Fibroblast of peridontal ligament (primary cell): ENCODE data around the gene IZUMO4.
A peak's percentile ranks its signal among the peaks of the same experiment; 100 is the strongest.

ENCODE experiments used
- DNase-seq: peaks from one replicate; pipeline ENCODE4 v3.0.0-alpha.2; 2010; ENCODE audit errors: extremely low read depth

IZUMO4 gene

DNA sequence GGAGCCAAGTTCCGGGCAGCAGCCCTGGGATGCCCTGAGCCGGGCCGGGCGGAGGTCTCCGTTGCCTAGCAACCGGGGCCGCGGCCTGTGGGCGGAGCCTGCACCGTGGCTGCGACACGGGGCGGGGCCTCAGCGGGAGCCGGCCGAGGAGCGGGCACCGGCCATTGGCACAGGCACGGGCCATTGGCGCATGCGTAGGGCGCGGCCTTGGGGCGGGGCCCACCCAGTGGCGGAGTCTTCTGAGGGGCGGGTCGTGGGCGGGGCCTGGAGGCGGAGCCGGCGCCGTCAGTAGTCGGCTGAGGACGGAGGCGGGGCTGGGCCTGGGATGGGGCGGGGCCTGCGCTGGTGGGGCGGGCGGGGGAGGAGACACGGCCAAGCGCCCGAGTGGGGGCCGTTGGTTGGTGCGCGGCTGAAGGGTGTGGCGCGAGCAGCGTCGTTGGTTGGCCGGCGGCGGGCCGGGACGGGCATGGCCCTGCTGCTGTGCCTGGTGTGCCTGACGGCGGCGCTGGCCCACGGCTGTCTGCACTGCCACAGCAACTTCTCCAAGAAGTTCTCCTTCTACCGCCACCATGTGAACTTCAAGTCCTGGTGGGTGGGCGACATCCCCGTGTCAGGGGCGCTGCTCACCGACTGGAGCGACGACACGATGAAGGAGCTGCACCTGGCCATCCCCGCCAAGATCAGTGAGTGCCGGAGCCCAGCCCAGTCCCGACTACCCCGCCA is at the start of gene IZUMO4:
Gene IZUMO4 (plus strand): TSS at position 436 of the 723 bp plus-strand sequence. CDS start 31 bp downstream, at position 467.
- peak; percentile 95 for DNase-seq

DNA sequence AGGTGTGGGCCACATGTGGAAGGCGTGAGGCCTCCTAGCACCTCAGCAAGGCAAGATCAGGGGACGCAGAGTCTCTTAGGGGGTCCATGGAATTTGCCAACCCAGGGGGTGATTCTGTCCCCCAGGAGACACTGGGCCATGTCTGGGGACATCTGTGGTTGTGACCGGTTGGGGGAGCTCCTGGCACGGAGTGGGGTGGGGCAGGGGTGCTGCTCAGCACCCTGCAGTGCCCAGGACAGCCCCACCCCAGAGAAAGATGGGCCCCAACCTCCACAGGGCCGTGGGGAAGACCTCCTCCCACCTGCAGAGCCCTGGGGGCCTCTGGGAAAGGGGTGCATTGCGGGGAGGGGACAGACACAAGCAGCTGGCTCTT is 49.7 kb upstream of the IZUMO4 start:
- DNase-seq: no peak

DNA sequence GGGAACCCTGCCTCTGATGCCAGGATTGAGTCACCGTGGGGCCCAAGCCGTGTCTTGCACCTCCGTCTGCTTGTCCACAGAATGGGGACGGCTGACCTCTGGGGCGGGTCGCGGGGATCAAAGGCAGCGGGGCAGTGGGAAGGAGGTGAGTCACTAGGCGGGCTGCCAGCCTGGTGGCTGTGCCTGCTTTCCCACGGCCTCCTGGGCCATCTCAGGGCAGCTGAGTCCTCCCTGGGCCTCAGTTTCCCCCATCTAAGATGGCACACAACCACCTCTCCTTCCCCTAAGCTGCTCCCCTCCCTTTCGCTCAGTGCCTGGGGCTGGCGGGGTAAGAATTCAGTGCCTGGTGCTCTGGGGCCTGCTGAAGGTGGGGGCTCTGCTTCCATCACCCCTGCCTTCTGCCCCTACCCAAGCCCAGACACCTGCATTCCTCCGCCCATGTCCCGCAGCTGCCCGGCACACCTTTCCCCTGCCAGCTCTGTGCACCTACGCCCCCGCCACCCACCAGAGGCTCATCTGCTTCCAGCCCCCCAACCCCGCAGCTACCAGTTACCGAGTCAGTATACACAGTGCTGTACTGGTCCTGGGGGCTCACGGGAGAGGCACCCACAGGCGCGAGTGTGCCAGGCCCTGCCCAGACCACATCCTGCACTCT is 49.1 kb upstream of the IZUMO4 start:
- DNase-seq: no peak

- no peak for DNase-seq
Measured at GRCh38 chr19:2048104-2048958, 48.4 kb upstream of the IZUMO4 start.

DNA sequence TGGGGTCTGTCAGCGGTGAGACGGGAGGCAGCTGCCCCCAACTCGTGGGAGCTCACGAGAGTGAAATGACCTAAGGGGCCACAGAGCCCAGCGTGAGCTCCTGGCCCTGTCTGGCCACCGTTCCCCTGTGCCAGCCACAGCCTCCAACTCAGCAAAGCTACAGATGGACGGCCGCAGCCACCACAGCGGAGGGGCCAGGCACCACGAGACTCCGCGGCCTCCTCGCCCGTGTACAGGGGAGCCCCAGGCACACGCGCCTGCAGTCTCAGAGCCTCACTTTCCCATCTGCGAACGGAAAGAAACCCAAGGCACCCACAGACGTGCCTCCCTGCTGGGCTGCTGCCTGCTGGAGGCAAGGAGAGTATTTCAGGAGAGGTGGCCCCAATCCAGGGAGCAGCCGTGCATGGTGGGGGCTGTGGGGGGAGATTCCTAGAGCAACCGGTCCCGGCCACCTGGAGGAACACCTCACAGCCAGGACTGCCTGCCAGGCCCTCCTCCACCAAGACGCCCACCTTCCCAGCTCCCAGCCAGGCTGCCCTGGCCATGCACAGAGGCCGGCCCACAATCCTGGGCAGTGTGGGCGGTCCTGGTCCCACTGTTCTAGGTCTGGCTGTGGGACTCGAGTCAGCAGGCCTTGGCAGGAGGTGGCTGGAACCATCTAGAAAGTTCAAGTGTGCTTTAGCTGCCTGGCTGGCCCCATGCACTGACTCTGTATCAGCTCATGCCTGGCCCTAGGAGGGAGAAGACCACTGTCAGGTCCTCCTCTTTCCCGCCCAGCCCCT is 47.6 kb upstream of the IZUMO4 start:
- DNase-seq: no peak

- peak; percentile 62 for DNase-seq
Measured at GRCh38 chr19:2049741-2050348, 46.9 kb upstream of the IZUMO4 start.

DNA sequence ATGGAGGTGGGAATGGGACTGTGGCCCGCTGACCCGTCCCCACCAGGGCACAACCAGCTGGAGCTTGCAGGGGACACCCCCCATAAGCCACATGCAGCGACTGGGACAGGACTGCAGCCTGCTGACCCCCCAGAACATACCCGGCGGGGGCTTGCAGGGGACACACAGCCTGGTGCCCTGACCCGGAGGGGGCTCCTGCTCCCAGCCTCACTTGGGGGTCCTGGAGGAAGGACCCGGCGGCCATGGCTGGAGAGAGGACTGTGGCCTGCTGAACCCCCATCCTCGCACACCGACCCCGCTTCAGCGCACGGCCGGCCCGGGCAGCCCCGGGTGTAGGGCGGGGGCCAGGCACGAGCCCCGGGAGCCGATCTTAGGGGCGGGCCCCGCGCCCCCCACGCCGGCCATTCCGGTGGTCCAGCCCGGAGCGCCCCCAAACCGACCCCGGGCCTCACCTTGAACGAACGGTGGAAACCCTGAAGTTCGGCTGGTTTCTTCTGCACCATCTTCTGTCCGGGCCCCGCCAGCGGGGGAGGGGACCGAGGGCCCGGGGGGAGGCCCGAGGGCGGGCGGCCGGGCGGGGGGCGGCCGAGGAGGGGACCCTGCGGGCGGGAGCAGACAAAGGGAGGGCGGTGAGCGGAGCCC is 46.2 kb upstream of the IZUMO4 start:
- no peak for DNase-seq

DNA sequence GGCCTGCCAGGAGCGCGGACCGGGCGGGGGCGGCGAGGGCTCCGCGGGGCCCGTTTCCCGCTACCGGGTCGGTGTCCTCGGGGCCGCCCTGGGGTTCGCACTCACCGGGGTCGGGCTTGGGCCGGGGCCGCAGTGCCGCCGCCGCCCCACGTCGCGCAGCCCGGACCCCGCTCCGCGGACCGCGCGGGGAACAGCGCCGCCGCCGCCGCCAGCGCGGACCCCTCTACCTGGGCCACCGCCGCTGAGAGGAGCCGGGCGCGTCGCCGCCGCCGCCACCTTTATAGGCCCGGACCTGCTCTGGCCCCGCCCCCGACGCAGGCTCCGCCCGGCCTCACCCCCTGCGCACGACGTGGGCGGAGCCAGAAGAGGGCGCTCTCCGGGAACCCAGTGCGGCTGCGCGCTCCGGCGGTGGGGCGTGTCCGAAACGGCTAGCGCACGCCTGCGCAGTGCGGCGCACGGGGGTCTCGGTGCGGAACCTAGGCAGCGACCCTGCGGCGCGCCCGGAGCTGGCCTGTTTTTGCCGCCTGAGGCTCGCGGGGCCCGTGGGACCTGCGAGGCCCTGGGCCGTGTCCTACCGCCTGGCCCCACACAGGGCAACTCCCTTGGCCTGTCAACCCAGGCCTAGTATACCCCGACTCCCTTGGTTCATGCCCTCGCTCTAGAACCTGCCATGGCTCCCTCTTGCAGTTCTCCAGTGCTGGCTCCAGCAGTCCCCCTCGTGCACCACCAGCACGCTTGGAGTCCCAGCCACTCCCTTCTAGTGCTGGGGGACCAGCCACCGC is 45.5 kb upstream of the IZUMO4 start, which contains the start of gene MKNK2:
Gene MKNK2 (minus strand): TSS at position 254 of the 782 bp plus-strand sequence. CDS start 393 bp downstream, outside the sequence.
- DNase-seq: peak; percentile 81

DNA sequence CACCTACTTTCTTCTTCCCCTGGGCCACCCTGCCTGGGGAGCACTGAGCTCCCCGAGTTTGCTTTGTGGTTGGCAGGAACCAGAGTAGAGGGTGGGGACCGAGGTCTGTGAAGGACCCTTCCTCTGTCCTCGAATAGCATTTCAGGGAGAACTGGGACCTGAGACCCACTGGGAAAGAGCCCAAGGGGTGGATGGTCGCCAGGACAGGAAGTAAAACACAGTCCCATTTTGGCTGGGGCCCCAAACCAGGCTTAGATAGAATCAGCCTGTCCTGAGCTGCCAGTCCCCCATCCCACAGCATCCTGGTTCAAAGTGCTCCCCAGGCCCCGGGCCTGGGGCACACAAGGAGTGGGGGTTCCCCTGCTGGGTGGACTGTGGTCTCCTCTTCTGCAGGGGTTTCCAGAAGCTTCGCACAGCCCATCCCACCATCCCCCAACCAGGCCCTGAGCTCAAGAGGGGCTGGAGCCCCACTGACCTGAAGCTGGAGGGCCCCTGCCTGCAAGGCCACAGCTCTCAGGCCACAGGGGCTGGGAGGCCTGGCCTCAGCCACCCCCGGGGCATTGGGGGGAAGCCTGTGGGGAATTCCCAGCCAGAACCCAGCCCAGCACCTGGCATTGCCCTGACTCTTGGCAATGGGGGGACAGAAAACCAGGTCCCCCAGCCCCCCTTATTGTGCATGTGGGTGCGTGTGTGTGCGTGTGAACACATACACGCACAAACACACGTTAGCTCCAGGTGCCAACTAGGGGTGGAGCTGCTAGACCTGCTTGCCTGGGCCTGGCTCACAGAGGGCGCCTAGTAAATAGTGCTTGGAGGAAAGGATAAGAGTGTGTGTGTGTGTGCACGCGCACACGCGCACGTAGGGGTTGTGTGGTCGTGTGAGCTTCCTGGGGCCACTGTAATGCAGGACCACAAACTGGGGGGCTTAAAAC is 44.7 kb upstream of the IZUMO4 start:
- no peak for DNase-seq

DNA sequence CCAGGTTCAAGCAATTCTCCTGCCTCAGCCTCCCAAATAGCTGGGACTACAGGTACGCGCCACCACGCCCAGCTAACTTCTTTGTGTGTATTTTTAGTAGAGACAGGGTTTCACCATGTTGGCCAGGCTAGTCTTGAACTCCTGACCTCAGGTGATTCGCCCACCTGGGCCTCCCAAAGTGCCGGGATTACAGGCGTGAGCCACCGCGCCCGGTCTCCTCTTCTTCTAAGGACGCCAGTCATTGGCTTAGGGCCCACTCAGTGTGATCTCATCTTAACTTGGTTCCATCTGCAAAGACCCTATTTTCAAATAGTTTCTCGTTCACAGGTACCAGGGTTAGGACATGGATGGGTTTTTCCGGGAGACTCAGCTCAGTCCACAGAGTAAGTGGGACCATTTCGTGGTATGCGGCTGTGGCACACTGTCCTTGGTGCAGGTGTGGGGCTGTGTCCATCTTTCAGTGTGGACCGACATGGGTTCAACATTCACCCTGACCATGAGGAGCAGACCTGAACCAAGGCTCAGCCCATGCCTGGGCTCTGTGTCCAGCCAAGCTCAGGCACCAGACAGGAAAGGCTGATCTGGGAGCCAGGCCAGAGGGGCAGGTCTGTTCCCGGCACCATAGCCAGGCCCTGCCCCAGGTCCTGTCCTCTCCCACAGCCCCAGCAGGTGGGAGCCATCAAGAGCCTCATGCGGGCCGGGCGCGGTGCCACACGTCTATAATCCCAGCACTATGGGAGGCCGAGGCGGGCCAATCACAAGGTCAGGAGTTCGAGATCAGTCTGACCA is 42.9 kb upstream of the IZUMO4 start:
- no peak for DNase-seq

DNA sequence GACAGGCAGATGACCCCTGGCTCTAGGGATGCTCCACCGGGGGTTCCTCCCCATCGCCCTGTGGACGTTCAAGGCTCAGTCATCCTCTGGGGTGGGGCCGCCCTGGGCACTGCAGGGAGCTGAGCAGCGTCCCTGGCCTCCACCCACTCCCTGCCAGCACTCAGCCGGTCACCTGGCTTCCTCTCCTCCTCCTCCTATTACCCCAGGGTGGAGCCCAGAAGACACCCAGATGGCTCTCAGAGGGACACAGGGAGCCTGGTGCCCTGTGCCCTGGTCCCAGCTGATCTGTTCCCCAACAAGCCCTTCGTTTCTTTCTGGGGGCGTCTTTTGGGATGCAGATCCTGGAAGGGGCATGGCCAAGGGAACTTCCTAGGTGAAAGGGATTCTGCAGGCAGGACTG is 42.0 kb upstream of the IZUMO4 start:
- DNase-seq: no peak

DNA sequence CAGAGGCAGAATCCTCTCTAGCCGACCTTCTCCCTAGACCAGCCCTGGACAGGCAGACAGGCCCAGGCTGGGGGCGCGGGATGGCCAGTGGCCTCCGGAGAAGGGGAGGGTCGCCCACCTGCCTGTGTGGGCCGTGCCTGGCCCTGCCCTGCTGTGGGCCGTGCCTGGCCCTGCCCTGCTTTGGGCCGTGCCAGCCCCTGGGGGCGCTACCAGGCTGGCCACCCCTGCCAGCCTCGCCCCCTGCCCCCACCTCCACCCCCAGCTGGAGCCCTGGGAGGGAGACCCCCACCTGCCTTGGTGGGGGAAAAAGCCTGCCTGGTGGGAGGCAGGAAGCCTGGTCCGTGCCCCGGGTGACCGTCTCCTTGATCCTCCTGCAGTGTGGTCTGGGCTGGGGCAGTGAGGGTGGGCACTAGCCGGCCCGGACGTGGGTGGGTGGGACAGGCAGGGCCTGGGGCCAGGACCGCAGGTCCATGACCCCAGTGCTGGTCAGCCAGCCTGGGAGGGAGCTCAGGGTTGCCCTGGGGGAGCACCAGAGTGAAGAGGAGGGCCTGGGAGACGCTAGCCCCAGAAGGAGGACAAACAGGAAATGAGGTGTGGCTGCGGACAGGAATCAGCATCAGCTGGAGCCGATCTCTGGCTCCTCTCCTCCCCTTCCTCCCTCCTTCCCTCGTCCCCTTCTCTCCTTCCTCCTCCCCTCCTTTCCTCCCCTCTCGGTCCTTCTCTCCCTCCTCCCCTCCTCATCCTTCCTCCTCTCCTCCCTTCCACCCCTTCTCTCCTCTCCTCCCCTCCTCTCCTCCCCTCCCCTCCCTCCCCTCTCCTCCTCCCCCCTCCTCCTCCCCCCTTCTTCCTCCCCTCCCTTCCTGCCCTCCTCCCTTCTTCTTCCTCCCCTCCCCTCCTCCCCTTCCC is 40.5 kb upstream of the IZUMO4 start:
- DNase-seq: peak; percentile 70

DNA sequence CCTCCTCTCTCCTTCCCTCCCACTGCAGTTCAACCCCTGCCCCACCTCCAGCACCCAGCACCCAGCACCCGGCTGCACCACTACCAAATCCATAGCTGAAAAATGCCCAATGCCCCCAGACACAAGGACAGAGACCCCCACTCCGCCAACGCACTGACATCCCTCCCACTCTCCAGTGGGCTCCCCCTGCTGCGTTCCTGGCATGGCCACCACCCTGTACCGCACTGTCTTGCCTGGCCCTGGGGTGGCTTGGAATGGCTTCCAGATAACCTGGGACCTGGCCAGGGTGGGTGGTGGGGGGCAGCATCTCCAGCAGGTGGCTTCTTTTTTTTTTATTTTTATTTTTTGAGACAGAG is 39.9 kb upstream of the IZUMO4 start:
- no peak for DNase-seq

- no peak for DNase-seq
Measured at GRCh38 chr19:2057484-2058469, 38.9 kb upstream of the IZUMO4 start.

DNA sequence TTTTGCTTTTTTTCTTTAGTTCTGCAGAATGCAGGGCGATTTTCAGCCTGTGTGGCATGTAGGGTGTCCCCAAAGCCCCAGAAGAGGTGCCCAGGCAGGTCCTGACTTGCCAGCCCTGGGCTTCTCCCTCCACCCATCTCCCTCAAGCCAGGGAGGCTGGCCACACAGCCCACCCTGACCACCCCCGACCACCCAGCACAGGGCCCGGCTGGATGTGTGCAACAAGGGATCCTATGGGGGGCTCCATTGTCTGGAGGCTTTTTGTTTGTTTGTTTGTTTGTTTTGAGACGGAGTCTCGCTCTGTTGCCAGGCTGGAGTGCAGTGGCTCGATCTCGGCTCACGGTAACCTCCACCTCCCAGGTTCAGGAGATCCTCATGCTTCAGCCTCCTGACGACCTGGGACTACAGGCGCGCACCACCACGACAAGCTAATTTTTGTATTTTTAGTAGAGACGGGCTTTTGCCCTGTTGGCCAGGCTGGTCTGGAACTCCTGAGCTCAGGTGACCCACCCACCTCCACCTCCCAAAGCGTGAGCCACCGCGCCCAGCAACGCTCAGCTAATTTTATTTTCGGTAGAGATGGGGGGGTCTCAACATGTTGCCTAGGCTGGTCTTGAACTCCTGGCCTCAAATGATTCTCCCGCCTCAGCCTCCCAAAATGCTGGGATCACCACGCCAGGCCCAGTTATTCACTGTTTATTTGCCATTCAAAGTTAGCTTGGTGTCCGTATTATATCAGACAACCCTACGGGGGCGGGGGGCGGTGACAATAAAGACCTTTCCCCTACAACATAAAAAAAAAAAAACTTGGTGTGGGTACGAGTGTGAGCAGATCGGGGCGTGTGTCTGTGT is 37.9 kb upstream of the IZUMO4 start:
- no peak for DNase-seq
